ENCODE data around the gene ODC1. TPM values are rescaled to one million over a fixed set of nuclear protein-coding genes. Genes with fewer than 3 reads are reported as not detected.

The ODC1 gene
- total RNA-seq, 1 donor from 2014 or later, result 82.8 TPM

GRCh38 chr2:10471955-10472354 lies 23.8 kb upstream of the ODC1 start:
- Histone ChIP-seq H3K27me3 (no peaks in the 10 kb centered on the region), H3K27ac (no peak overlapping the region), H3K4me3 (no peak overlapping the region), H3K4me1 (no peaks in the 10 kb centered on the region), H3K36me3 (no peaks in the 10 kb centered on the region), H3K9me3 (no peaks in the 10 kb centered on the region)
- intact Hi-C loops (cut with DNase I), result no loop called here
- DNase-seq (ENCODE audit: low spot score in 2 of 2), result peak in 1 of 2 donors; percentile 27
- no peak for TF ChIP-seq CTCF (IDR thresholded peaks at IDR 0.05)

- Histone ChIP-seq H3K4me1 (no peaks in the 10 kb centered on the region), H3K27ac (no peak overlapping the region), H3K9me3 (no peaks in the 10 kb centered on the region), H3K27me3 (no peaks in the 10 kb centered on the region), H3K4me3 (no peak overlapping the region), H3K36me3 (no peaks in the 10 kb centered on the region)
- intact Hi-C loops (cut with DNase I), result no loop called here
- peak in 1 of 2 donors; percentile 51 for DNase-seq (ENCODE audit: low spot score in 2 of 2)
- no peak for TF ChIP-seq CTCF (IDR thresholded peaks at IDR 0.05)
Measured at GRCh38 chr2:10471046-10471571, 23.0 kb upstream of the ODC1 start.

GRCh38 chr2:10469955-10470608 lies 22.0 kb upstream of the ODC1 start:
- Histone ChIP-seq H3K36me3 (no peaks in the 10 kb centered on the region), H3K4me3 (no peak overlapping the region), H3K9me3 (no peaks in the 10 kb centered on the region), H3K27me3 (no peaks in the 10 kb centered on the region), H3K27ac (no peak overlapping the region), H3K4me1 (no peaks in the 10 kb centered on the region)
- DNase-seq (ENCODE audit: low spot score in 2 of 2), result peak in 1 of 2 donors; percentile 41
- intact Hi-C loops (cut with DNase I), result no loop called here
- TF ChIP-seq CTCF (IDR thresholded peaks at IDR 0.05), result no peak

GRCh38 chr2:10469301-10469700 lies 21.2 kb upstream of the ODC1 start:
- Histone ChIP-seq H3K4me3 (no peak overlapping the region), H3K27ac (no peak overlapping the region), H3K36me3 (no peaks in the 10 kb centered on the region), H3K27me3 (no peaks in the 10 kb centered on the region), H3K9me3 (no peaks in the 10 kb centered on the region), H3K4me1 (no peaks in the 10 kb centered on the region)
- no peak for TF ChIP-seq CTCF (IDR thresholded peaks at IDR 0.05)
- no peak for DNase-seq (ENCODE audit: low spot score in 2 of 2)
- intact Hi-C loops (cut with DNase I), result no loop called here

- no peak overlapping the region for H3K27ac ChIP-seq
- H3K27me3 ChIP-seq, result no peaks in the 10 kb centered on the region
- TF ChIP-seq CTCF (IDR thresholded peaks at IDR 0.05), result no peak
- intact Hi-C loops (cut with DNase I), result no loop called here
- no peaks in the 10 kb centered on the region for H3K9me3 ChIP-seq
- H3K4me3 ChIP-seq, result no peak overlapping the region
- no peaks in the 10 kb centered on the region for H3K4me1 ChIP-seq
- no peak for DNase-seq (ENCODE audit: low spot score in 2 of 2)
- no peaks in the 10 kb centered on the region for H3K36me3 ChIP-seq
Measured at GRCh38 chr2:10467401-10467800, 19.3 kb upstream of the ODC1 start.

All from ascending aorta (tissue), 2 donors.